IMR-90 (cell line): ENCODE measurements around the gene HCK. TPM values are rescaled to one million over a fixed set of nuclear protein-coding genes. Genes with fewer than 3 reads are reported as not detected.

Source experiments
- ATAC-seq: fragments of 200-7000 bp; cut with Tn5 transposase; 2 replicates; pipeline ENCODE4 v1.9.1; 2020; ENCODE audit warnings: low read depth, mild to moderate bottlenecking, moderate library complexity
- BruUV-seq: library from RNA; stranded (reverse); fragments of 400-500 nt; replicated peaks from 2 replicates; lab custom pipeline; 2021; lab: Mats Ljungman, UMichigan
- CTCF ChIA-PET: fragments of 300-600 bp; formaldehyde crosslinking; extraction: SDS; loops from one replicate; lab custom pipeline; 2021; ENCODE audit warnings: antibody characterized with exemption; lab: Yijun Ruan, JAX
- POLR2A ChIA-PET: fragments of 300-600 bp; sonication (Branson Sonifier 250); formaldehyde crosslinking; loops from one replicate; lab custom pipeline; 2022; ENCODE audit warnings: antibody characterized with exemption; ENCODE audit not compliant: unreplicated experiment; lab: Charles Lee
- DNase-seq: peaks from one replicate; pipeline ENCODE4 v3.0.0; 2013
- H2AFZ ChIP-seq: replicated peaks from 2 replicates; pipeline ENCODE3; 2013; ENCODE audit warnings: low read length, mild to moderate bottlenecking; ENCODE audit not compliant: poor library complexity
- H2AK5ac ChIP-seq: 2 replicates; pipeline ENCODE4 v1.6.1; 2013; ENCODE audit warnings: low read depth, low read length, inconsistent platforms
- H2AK9ac ChIP-seq: replicated peaks from 2 replicates; pipeline ENCODE3; 2013; ENCODE audit warnings: mild to moderate bottlenecking, low read depth, low read length, moderate library complexity; ENCODE audit not compliant: poor library complexity
- H2BK120ac ChIP-seq: 2 replicates; pipeline ENCODE4 v1.6.1; 2013; ENCODE audit warnings: low read depth, low read length, inconsistent platforms
- H2BK15ac ChIP-seq: 3 replicates; pipeline ENCODE4 v1.6.1; 2013; ENCODE audit warnings: low read depth, low read length, inconsistent platforms
- H2BK20ac ChIP-seq: 2 replicates; pipeline ENCODE4 v1.6.1; 2013; ENCODE audit warnings: low read depth, mild to moderate bottlenecking, inconsistent platforms, low read length, moderate library complexity
- H2BK5ac ChIP-seq: 2 replicates; pipeline ENCODE4 v1.6.1; 2013; ENCODE audit warnings: mild to moderate bottlenecking, low read depth, low read length, inconsistent platforms; ENCODE audit not compliant: poor library complexity, severe bottlenecking
- H3K14ac ChIP-seq: replicated peaks from 2 replicates; pipeline ENCODE4 v1.6.1; 2013; ENCODE audit warnings: low read depth, low read length, inconsistent platforms
- H3K18ac ChIP-seq: 2 replicates; pipeline ENCODE4 v1.6.1; 2013; ENCODE audit warnings: low read depth, low read length, control low read depth
- H3K23ac ChIP-seq: 2 replicates; pipeline ENCODE4 v1.6.1; 2013; ENCODE audit warnings: low read depth, low read length, inconsistent platforms
- H3K27ac ChIP-seq: 2 replicates; pipeline ENCODE4 v1.5.1; 2013; ENCODE audit warnings: mild to moderate bottlenecking, control low read depth, low read length; ENCODE audit not compliant: insufficient read depth
- H3K27me3 ChIP-seq: 2 replicates; pipeline ENCODE4 v1.6.1; 2013; ENCODE audit warnings: low read length; ENCODE audit not compliant: control insufficient read depth, insufficient read depth
- H3K36me3 ChIP-seq: 2 replicates; pipeline ENCODE4 v1.6.1; 2013; ENCODE audit warnings: low read length, mixed read lengths; ENCODE audit not compliant: control insufficient read depth, insufficient read depth
- H3K4ac ChIP-seq: 2 replicates; pipeline ENCODE4 v1.6.1; 2013; ENCODE audit warnings: low read depth, low read length, inconsistent platforms
- H3K4me1 ChIP-seq: 2 replicates; pipeline ENCODE4 v1.6.1; 2013; ENCODE audit warnings: low read length, mixed read lengths; ENCODE audit not compliant: control insufficient read depth, insufficient read depth
- H3K4me2 ChIP-seq: 2 replicates; pipeline ENCODE4 v1.6.1; 2013; ENCODE audit warnings: low read depth, mild to moderate bottlenecking, control low read depth, low read length, moderate library complexity
- H3K4me3 ChIP-seq: 2 replicates; pipeline ENCODE4 v1.5.1; 2013; ENCODE audit warnings: low read depth, mild to moderate bottlenecking, control low read depth, low read length, moderate library complexity; ENCODE audit not compliant: insufficient read depth
- H3K56ac ChIP-seq: 2 replicates; pipeline ENCODE4 v1.6.1; 2013; ENCODE audit warnings: low read length, inconsistent platforms; ENCODE audit not compliant: insufficient read depth; ENCODE audit errors: extremely low read depth
- H3K79me1 ChIP-seq, 2 experiments: 2 replicates each; pipeline ENCODE4 v1.6.1; 2013; ENCODE audit warnings: low read length in 2 of 2, inconsistent platforms in 1 of 2, low read depth in 1 of 2
- H3K9ac ChIP-seq: 2 replicates; pipeline ENCODE4 v1.6.1; 2013; ENCODE audit warnings: low read depth, low read length, control low read depth
- H3K9me1 ChIP-seq: 2 replicates; pipeline ENCODE4 v1.6.1; 2013; ENCODE audit warnings: low read length, inconsistent platforms; ENCODE audit not compliant: insufficient read depth
- H3K9me3 ChIP-seq: 2 replicates; pipeline ENCODE4 v1.6.1; 2013; ENCODE audit warnings: low read length; ENCODE audit not compliant: control insufficient read depth, insufficient read depth
- H4K20me1 ChIP-seq: 2 replicates; pipeline ENCODE4 v1.6.1; 2013; ENCODE audit warnings: low read length, inconsistent platforms; ENCODE audit not compliant: insufficient read depth
- H4K5ac ChIP-seq: 2 replicates; pipeline ENCODE4 v1.6.1; 2013; ENCODE audit warnings: mild to moderate bottlenecking, low read depth, low read length, control low read depth
- H4K8ac ChIP-seq, 2 experiments: 2 replicates each; pipeline ENCODE4 v1.6.1; 2013; ENCODE audit warnings: low read depth in 2 of 2, low read length in 2 of 2, control low read depth in 1 of 2, inconsistent platforms in 1 of 2
- H4K91ac ChIP-seq: 2 replicates; pipeline ENCODE4 v1.6.1; 2013; ENCODE audit warnings: low read depth, low read length, inconsistent platforms; ENCODE audit not compliant: insufficient read depth
- CEBPB ChIP-seq: IDR thresholded peaks from 2 replicates; pipeline ENCODE4 v1.6.1; 2012; ENCODE audit warnings: low read depth, low read length, improper control_type of control experiment
- CHD1 ChIP-seq: IDR thresholded peaks from 2 replicates; pipeline ENCODE4 v1.6.1; 2012; ENCODE audit warnings: low read depth, low read length, improper control_type of control experiment
- ELK1 ChIP-seq: fragments of 150-350 bp; IDR thresholded peaks from 2 replicates; pipeline ENCODE4 v1.6.1; 2016; ENCODE audit warnings: low read depth, mild to moderate bottlenecking, low read length, moderate library complexity, borderline replicate concordance
- FOS ChIP-seq: fragments of 150-350 bp; IDR thresholded peaks from 2 replicates; pipeline ENCODE4 v1.6.1; 2016; ENCODE audit warnings: low read depth, low read length
- MAFK ChIP-seq: IDR thresholded peaks from 2 replicates; pipeline ENCODE4 v1.6.1; 2012; ENCODE audit warnings: low read depth, low read length, improper control_type of control experiment
- MAZ ChIP-seq: IDR thresholded peaks from 2 replicates; pipeline ENCODE4 v1.6.1; 2012; ENCODE audit warnings: low read depth, mild to moderate bottlenecking, low read length, improper control_type of control experiment, moderate library complexity, borderline replicate concordance
- NFE2L2 ChIP-seq: fragments of 150-350 bp; IDR thresholded peaks from 2 replicates; pipeline ENCODE4 v1.6.1; 2016; ENCODE audit warnings: low read depth, mild to moderate bottlenecking, low read length
- RAD21 ChIP-seq: IDR thresholded peaks from 2 replicates; pipeline ENCODE4 v1.6.1; 2012; ENCODE audit warnings: low read length, improper control_type of control experiment
- RFX5 ChIP-seq: IDR thresholded peaks from 2 replicates; pipeline ENCODE4 v1.8.0; 2012; ENCODE audit warnings: low read depth, mild to moderate bottlenecking, low read length, moderate library complexity
- SMC3 ChIP-seq: fragments of 150-350 bp; IDR thresholded peaks from 2 replicates; pipeline ENCODE4 v1.6.1; 2016; ENCODE audit warnings: low read depth, mild to moderate bottlenecking, antibody characterized with exemption, low read length, moderate library complexity
- USF2 ChIP-seq: fragments of 150-350 bp; IDR thresholded peaks from 2 replicates; pipeline ENCODE4 v1.6.1; 2017; ENCODE audit warnings: mild to moderate bottlenecking, antibody characterized with exemption, low read length, low read depth
- WGBS, 2 experiments: methylation state at CpG; one replicate each; pipeline versions ENCODE4 v1.1.5 to v1.1.7; 2013; ENCODE audit warnings: missing lambda C conversion rate in 2 of 2; ENCODE audit not compliant: insufficient read length in 1 of 2; ENCODE audit errors: extremely low coverage in 2 of 2; 5-methylcytosine and 5-hydroxymethylcytosine counted together
- dilution Hi-C: fragments of 300-500 bp; cut with HindIII; formaldehyde crosslinking; loops from one replicate; pipeline ENCODE4 v1.14.3; 2018; ENCODE audit warnings: low sequenced_read_pairs; ENCODE audit not compliant: unreplicated experiment
- in situ Hi-C: fragments of 300-500 bp; cut with MboI; formaldehyde crosslinking; loops from 3 replicates; pipeline ENCODE4 v1.14.3; 2019; ENCODE audit warnings: low sequenced_read_pairs, inconsistent platforms, mixed read lengths
- intact Hi-C: fragments of 100-400 bp; cut with micrococcal nuclease; formaldehyde crosslinking; loops from 2 replicates; pipeline ENCODE4 v1.10.0; 2022
- polyA plus RNA-seq, 3 experiments: library from polyadenylated mRNA; depleted of rRNA; stranded (reverse); fragments of >200 nt; gene quantifications; 2 replicates each; pipeline ENCODE4 v1.2.3, GENCODE V29; 2012; ENCODE audit warnings: low replicate concordance in 1 of 3
- total RNA-seq: library from RNA; depleted of rRNA; stranded (reverse); fragments of >200 nt; gene quantifications from 2 replicates; pipeline ENCODE4 v1.2.3, GENCODE V29; 2012

The HCK gene
- total and polyA plus RNA-seq, 2 of the 4 experiments (the other 2 are of a cell fraction) = not detected

GRCh38 chr20:32134026-32134425 lies 82.0 kb downstream of the HCK start:
- no peaks in the 10 kb centered on the region for H3K9me3 ChIP-seq
- intact Hi-C loops (no loop called here), in situ Hi-C loops (no loop called here), dilution Hi-C loops (no loop called here)
- POLR2A ChIA-PET = no interaction called here
- no peaks in the 10 kb centered on the region for H3K27me3 ChIP-seq
- TF ChIP-seq CHD1 = no peak
- no peak for TF ChIP-seq SMC3
- no peak for TF ChIP-seq MAZ
- TF ChIP-seq CEBPB = no peak
- TF ChIP-seq MAFK = no peak
- no peak for TF ChIP-seq USF2
- no peak for TF ChIP-seq RAD21
- no peak for TF ChIP-seq ELK1
- TF ChIP-seq NFE2L2 = no peak
- TF ChIP-seq FOS = no peak
- no peak for TF ChIP-seq RFX5
- no peak overlapping the region for H3K14ac ChIP-seq
- no peak overlapping the region for H3K4ac ChIP-seq
- H3K4me1 ChIP-seq = peaks cover 2% of the 10 kb centered on the region
- CTCF ChIA-PET = interaction anchor here (0.6 to 2.3 kb wide), 3 partner anchors 12 to 195 kb away, joined by 3 to 9 read pairs (median 5); no protein-coding TSS in a partner anchor
- WGBS, 2 experiments = no CpG with 5 or more reads among the region's 5 CpGs
- H3K27ac ChIP-seq = no peak overlapping the region
- no peak overlapping the region for H4K91ac ChIP-seq
- H2AK5ac ChIP-seq = no peak overlapping the region
- H3K56ac ChIP-seq = no peak overlapping the region
- no peak overlapping the region for H2AFZ ChIP-seq
- H3K4me2 ChIP-seq = no peak overlapping the region
- H4K5ac ChIP-seq = no peak overlapping the region
- no peak overlapping the region for H2BK120ac ChIP-seq
- no TSS peak for BruUV-seq
- H3K4me3 ChIP-seq = no peak overlapping the region
- H3K9me1 ChIP-seq = peaks cover 28% of the 10 kb centered on the region
- H2BK20ac ChIP-seq = no peak overlapping the region
- no peak overlapping the region for H3K9ac ChIP-seq
- H2BK15ac ChIP-seq = no peak overlapping the region
- peaks cover 63% of the 10 kb centered on the region for H4K20me1 ChIP-seq
- H4K8ac ChIP-seq = no peak overlapping the region
- H3K36me3 ChIP-seq = peaks cover 28% of the 10 kb centered on the region
- H2BK5ac ChIP-seq = no peak overlapping the region
- H2AK9ac ChIP-seq = no peak overlapping the region
- H3K23ac ChIP-seq = no peak overlapping the region
- H3K79me1 ChIP-seq = peaks cover 39 to 78% of the 10 kb centered on the region in 2 experiments
- H3K18ac ChIP-seq = no peak overlapping the region
- DNase-seq (no peak), ATAC-seq (no peak)
